Superior temporal gyrus (tissue), 1 donor: ENCODE measurements around the gene RHBDD2.
"Not testable (repeated sequence)": the region's sequence is repeated elsewhere in the genome, so short reads cannot be mapped to it uniquely, and the experiment has no call there.

Experiments used
- DNase-seq: peaks from one replicate; pipeline ENCODE4 v3.0.0-alpha.2; 2016; ENCODE audit errors: extremely low spot score

Gene RHBDD2

DNA sequence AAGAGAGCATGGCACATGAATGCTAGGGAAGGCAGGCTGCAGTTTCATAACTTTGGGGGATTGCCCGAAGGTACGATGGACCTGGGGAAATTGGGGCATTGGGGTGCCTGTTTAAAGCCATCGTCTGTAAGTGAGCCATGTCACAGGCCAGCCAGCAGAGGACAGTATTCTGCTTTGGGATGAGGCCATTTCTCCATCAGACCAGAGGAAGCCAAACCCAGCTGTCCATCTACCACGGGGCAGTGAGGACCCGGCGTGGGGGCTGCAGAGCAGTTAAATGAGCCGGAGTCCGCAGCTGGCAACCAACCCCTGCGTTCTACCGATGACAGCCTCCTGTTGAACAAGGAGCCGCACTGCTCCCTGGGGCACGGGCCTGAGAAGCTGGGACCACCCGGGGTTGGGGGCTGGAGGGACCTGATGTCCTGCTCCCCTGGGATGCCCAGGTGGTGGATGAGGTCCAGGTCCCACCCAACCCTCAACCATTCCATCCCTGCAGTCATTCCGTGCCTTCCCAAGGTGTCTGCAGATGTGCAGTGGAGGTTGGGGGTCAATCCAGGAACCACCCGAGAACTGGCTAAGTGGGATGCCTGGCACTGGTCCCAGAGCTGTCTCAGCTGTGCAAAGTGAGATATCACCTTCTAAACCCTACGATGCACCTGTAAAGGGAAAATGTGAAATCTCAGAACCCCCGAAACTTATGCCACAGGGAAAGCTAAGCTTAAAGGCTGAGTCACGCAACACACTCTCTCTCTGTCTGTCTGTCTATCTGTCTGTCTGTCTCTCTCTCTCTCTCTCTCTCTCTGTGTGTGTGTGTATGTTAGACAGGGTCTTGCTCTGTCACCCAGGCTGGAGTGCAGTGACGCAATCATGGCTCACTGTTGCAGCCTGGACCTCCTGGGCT, 12.1 kb upstream of the RHBDD2 start:
- peak; percentile 80 for DNase-seq

- no peak for DNase-seq
Observed at GRCh38 chr7:75867390-75867717, 11.5 kb upstream of the RHBDD2 start.

DNA sequence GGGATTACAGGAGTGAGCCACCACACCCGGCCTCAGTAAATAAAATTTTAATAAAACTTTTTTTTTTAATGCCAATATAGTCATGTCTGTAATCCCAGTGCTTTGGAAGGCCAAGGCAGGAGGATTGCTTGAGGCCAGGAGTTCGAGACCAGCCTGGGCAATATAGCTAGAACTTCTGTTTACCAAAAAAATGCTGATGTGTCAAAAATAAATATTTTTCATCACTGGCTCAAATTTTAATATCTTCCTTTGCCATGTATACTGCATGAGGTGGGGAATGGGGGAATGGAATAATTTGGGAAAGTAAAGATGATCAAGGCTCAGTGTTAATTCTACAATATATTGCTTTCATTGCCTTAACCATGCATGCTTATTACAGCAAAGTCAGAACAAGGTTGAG, 10.7 kb upstream of the RHBDD2 start:
- DNase-seq, result no peak

DNA sequence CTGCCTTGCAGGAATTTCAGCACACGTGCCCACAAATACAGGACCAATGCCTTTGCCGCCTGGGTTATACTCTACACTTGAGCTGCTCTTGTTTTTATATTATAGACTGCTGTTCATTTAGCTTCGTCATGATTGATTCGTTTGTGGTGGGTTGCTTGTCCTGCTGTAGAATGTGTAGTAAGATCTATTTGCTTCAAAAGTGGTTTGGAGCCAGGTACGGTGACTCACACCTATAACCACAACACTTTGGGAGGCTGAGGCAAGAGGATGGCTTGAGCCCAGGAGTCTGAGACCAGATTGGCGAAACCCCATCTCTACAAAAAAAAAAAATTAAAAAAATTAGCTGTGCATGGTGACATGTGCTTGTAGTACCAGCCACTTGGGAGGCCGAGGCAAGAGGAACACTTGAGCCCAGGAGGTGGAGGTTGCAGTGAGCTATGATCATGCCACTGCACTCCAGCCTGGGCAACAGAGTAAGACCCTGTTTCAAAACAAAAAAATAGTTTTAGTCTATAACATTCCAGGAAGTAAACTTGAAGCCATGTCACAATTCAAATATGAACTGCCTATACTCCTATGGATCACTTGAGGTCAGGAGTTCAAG, 9.0 kb upstream of the RHBDD2 start:
- DNase-seq, result no peak

DNA sequence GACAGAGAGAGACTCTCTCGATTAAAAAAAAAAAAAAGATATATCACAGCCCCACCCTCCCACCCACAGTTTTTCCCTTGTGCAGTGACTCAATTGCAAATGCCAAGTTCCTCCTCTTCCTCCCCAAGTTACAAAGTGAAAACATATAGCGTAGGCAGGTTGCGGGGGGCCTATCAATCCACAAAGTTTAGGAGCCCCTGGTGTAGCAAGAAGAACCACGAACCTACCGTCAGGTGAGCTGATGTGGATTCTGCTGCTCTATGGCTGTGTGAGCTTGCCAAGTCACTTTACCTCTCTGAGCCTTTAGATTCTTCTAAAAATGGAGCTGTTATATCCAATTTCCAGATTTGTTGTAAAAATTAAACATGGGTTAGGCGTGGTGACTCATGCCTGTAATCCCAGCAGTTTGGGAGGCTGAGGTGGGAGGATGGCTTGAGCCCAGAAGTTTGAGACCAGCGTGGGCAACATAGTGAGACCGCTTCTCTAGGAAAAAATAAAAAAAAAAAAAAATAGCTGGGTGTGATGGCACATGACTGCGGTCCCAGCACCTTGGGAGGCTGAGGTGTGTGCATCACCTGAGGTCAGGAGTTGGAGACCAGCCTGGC, 8.2 kb upstream of the RHBDD2 start:
- no peak for DNase-seq

DNA sequence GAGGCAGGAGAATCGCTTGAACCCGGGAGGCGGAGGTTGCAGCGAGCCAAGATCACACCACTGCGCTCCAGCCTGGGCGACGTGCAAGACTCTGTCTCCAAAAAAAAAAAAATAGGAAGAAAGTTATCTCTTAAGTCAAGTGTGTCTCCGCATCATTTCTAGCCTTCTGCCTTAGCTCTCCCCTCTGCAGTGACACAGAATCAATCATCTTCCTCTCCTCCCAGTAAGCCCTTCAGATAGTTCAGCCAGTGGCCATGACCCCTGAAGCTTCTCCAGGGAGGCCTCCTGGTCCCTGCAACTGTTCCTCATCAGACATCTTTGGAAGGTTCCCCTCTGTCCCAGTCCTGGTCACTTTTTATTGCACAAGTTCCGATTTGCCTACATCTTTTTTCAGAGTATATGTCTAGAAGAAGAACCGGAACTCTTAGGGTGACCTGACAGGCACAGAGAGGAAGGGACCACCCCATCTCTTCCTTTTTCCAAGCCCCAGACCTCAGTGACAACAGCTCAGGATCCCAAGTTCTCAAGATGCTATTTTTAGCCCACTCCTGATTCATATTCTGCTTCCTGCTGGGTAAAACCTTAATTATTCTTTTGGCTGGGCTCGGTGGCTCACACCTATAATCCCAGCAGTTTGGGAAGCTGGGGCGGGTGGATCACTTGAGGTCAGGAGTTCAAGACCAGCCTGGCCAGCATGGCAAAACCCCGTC, 6.6 kb upstream of the RHBDD2 start:
- DNase-seq, result no peak

DNA sequence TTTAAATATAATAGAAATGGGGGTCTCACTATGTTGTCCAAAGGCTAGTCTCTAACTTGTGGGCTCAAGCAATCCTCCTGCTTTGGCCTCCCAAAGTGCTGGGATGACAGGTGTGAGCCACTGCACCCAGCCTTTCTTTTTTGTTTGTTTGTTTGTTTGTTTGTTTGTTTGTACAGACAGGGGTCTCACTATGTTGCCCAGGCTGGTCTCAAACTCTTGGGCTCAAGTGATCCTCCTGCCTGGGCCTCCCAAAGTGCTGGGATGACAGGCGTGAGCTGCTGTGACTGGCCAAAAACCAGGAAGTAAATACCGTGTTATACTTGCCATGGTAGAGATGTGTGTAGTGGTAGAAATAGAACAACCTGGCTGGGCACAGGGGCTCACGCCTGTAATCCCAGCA, 4.7 kb upstream of the RHBDD2 start:
- not testable (repeated sequence) for DNase-seq

GRCh38 chr7:75875113-75876080, 3.4 kb upstream of the RHBDD2 start:
- DNase-seq, result no peak

DNA sequence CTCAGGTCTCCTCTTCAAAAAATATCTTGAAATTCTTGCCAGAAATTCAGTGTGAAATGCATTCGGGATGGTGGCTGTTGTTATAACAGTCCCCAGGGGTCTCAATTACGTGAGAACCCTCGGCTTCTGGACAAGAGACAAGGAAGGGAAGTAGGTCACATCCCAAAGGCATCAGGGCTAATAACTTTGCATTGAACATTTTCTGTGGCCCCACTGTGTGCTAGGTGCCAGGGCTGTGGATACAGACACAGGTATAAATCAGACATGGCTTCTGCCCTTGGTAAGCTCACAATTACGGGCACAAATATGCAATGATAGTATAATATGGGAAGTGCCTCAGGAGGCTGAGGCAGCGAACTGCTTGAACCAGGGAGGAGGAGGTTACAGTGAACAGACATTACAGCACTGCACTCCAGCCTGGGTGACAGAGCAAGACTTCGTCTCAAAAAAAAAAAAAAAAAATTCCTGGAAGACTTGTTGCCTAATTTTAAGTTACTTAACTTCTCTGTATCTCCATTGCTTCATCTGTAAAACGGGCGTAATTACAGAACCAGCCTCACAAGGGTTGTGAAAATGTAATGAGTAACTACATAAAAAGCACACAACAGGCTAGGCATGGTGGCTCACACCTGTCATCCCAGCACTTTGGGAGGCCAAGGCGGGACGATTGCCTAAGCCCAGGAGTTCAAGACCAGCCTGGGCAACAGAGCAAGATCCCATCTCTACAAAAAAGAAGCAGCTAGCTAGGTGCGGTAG, 2.5 kb upstream of the RHBDD2 start:
- no peak for DNase-seq

DNA sequence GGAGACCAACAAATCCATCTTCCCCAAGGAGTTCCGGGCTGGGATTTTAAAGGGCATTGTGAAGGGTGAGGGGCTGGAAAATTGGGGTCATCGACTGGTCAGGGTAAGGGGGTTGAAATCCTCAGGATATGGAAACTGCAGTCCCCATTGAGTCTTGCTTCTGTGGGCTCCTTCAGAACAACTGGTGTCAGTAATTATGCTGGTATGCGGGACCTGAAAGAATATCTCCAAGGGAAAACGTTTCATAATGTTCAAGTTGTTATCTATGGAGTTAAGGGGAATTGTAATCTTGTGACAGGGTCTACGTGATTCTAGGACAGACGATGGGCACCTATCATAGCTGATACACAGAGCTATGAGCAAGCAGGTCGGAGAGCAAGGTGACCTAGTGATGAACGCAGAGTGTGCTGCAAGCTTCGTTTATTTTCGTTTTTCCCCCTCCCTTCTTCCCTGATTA, 494 bp upstream of the RHBDD2 start:
- DNase-seq, result no peak

DNA sequence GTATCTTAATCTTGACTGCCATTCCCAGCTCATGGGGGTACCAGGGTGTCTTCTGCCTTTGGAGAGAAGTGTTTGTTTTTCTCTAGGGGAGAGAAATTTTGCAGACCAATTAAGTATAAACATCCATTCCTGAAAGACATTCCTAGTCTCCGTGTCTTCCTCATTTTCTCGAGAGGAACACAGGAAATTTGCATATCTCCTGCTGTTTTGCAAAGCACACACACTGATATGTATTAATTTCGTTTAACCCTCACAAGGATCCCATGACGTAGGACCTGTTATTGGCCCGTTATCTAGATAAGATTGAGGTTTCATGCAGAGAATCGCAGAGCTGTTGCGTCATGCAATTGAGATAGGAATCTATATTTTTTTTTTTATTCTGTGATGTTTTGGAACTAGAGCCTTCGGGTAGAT, 944 bp downstream of the RHBDD2 start:
- peak; percentile 21 for DNase-seq

- DNase-seq, result no peak
Observed at GRCh38 chr7:75880242-75880641, 1.4 kb downstream of the RHBDD2 start.

DNA sequence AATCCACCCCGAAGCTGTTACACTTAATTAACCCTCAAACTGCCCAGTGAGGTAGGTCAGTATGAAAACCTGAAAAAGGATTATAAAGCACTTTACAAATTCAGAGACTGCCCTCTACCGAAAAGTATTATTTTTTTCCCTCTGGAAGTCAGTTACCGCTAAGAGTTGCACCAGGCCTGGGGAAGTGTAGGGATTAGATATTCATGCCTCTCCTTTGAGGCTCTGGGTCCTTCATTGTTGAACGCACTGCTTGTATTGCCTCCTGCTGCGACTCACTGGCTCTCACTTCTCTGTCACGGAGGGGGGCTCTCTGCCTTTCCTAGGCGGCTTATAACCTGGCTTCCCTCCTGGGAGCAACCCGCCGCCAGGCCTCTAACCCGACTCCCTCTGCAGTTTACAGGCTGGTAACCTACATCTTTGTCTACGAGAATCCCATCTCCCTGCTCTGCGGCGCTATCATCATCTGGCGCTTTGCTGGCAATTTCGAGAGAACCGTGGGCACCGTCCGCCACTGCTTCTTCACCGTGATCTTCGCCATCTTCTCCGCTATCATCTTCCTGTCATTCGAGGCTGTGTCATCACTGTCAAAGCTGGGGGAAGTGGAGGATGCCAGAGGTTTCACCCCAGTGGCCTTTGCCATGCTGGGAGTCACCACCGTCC, 2.7 kb downstream of the RHBDD2 start:
- no peak for DNase-seq

GRCh38 chr7:75883265-75883824, 4.5 kb downstream of the RHBDD2 start:
- DNase-seq, result not testable (repeated sequence)

- DNase-seq, result no peak
Observed at GRCh38 chr7:75884476-75884875, 5.6 kb downstream of the RHBDD2 start.

GRCh38 chr7:75885036-75885435, 6.2 kb downstream of the RHBDD2 start:
- DNase-seq, result no peak

DNA sequence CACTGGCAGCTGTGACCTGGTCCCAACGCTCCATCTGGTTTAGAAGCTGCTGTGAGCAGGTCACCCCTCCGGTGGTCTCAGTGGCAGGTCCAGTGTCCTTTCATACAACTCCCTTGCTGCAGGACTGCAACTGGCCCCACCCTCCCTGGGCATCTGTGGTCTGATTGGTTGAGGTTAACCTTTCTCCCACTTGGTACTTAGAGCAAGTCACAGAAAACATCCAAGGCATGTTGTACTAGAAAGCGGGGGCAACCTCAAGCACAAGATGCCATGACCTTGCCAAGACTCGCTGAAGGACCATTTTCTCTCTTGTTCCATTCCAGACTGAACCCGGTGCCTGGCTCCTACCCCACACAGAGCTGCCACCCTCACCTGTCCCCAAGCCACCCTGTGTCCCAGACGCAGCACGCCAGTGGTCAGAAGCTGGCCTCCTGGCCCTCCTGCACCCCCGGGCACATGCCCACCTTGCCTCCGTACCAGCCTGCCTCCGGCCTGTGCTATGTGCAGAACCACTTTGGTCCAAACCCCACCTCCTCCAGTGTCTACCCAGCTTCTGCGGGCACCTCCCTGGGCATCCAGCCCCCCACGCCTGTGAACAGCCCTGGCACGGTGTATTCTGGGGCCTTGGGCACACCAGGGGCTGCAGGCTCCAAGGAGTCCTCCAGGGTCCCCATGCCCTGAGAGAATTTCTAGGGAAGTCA, 9.0 kb downstream of the RHBDD2 start:
- DNase-seq, result no peak

DNA sequence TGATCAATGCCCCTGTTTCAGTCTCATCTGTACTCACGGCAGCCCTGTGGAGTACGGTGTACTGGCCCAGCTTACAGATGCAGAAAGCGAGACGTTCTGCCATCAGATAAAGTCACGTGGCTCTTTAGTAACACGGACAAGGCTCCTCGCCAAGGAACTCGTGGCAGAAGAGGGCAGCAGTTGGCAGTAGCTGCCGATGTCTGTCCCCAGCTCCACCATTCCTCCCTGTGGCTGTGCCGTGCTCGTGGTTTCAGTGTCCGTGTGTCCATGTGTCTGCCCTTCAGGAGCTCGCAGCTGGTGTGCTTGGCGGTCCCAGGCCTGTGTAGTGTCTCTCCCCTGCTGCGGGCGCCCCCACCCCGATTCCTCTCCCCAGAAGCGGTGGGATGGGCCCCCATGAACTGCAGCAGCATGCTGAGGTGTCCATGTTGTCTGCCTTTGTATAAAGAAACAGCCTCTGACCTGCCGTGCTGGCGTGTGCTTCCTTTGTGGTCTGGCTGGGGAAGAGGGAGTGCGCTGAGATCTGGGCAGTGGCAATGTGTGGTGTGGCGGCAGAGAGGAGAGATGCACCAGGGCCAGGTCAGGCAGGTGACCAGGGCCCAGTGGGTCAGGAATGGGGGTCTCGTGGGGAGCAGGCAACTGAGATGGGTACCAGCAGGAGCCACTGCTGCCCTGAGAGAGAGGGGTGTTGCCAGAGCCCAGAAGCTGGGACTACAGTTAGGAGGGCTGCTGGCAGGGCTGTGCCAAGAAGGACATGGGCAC, 9.8 kb downstream of the RHBDD2 start:
- DNase-seq, result peak; percentile 86
